ENCODE results near the gene EDARADD. TPM values are rescaled to one million over a fixed set of nuclear protein-coding genes. Genes with fewer than 3 reads are reported as not detected.
A peak's percentile ranks its signal among the peaks of the same experiment; 100 is the strongest.

EDARADD gene
- total RNA-seq, 1 experiment from 2014 or later = 3.8 TPM

DNA sequence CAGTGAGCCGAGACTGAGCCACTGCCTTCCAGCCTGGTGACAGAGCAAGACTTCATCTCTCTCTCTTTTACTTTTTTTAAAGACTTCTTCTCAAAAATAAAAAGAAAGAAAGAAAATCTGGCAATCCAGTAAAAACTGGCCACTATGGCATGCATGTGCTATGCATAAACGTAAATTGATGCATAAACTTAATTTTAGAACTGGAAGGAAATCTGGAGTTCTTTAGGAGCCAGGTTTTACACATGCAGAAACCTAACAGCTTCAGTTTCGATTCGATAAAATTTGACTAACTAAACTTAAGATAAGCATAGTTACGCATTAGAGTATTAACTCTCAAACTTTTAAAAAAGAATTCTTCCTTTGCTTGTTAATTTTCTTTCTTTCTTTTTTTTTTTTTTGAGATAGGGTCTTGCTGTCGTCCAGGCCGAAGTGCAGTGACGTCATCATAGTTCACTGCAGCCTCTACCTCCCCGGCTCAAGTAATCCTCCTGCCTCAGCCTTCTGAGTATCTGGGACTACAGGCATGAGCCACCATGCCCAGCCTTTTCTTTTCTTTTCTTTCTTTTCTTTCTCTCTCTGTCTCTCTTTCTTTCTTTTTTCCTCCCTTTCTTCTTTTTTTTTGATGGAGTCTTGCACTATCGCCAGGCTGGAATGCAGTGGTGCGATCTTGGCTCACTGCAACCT is 117.8 kb downstream of the EDARADD start:
- no peak for DNase-seq (ENCODE audit: low read depth)

DNA sequence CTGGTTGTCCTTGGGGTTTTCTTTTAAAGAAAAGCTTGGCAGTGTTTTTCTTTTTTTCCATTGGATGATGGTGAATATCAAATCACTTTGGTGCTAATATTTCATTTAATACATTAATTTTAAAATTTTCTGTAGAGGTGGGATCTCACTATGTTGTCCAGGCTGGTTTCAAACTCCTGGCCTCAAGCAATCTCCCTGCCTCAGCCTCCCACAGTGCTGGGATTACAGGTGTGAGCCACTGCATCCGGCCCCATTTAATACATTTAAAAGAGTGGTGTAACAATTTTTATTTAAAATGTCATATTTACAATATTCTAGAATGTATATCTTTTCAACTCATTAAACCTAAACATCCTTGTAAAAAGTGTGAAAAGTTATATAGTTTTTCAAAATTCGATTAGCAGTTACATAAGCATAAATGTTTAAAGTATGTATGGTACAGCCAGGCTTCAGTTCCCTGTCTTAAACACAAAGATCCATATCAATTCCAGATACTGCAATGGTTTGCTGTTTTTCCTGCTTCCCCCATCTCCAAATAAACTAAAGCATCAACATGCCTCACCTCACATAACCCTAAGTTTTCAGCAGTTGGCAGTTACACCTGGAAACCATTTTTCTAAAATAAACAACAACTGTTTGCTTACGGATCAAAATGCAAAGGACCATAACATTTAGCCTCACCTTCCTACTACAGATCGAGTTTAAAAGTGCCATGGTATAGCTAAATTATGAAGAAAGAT is 120.8 kb downstream of the EDARADD start:
- DNase-seq (ENCODE audit: low read depth) = no peak

DNA sequence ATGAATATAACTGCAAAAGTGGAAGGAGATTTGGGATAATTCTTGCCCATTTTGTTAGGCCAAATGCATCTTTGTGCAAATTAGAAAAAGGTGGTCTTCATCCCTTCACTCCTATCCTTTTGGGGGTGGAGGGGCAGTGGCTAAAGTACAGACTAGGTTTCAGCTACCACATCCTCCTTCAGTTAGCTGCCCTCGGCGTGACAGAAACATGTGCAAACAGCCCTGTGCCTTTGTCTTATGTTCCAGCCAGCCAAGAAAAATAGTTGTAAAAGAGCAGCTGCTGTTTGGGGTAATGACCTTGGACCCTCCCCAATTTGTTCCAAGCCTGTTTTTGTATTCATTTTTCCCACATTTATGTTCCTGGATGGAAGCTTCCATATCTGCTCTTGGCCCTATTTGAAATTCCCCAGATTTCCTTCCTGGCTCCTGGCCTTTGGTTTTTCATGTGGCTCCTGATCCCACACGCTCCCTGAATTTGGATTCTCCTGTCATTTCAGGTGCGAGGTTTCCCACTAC is 121.4 kb downstream of the EDARADD start:
- no peak for DNase-seq (ENCODE audit: low read depth)

DNA sequence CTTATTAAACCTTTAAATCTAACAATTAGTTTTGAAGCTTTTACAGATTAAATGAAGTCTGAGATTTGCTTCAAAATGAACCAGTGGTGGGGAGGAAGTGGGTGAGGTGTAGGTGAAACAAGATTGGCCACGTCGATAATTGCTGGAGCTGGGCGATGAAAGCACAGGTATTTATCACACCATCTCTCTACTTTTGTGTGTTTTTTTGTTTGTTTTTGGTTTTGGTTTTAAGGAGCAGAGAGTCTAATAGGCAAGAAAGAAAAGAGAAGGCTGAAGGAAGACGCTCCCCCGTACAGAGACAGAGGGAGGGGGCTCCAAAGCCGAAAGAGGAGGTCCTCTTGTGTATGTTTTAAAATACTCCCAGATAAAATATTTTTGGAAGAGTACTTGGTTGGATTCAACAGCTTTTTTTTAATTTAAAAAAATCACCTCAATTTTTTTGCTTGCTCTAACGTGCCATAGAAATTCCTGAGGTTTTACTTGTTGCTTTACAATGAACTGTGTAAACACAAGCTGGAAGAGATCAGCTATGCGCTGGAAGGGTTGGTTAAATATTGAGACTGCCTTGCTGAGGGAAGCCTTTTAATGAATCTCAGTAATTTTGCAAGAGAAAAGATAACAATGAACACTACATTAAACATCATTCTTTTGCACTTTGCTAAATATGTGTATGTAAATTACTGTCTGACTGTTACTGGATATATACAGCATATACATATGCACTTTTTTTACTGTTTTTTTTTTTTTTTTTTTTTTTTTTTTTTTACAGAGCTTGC is 123.0 kb downstream of the EDARADD start:
- DNase-seq (ENCODE audit: low read depth) = peak; percentile 23

DNA sequence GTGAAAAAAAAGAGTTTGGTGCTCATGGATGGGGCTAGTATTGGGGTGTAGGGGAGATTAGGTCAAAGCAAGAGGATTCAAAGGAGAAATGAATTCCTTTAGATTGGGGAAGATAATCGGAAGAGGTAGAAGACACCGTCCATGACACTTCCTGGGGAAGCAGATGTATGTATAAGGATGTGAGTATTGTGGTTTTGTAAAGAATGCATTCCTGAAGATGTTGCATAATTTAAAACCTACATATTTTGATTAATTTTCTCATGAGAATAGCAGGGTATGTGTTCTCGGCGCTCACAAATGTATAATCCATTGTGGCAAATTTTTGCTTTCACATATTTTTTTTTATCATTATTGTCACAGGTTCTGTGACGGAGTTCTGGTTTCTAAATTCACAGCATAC is 124.2 kb downstream of the EDARADD start:
- no peak for DNase-seq (ENCODE audit: low read depth)

DNA sequence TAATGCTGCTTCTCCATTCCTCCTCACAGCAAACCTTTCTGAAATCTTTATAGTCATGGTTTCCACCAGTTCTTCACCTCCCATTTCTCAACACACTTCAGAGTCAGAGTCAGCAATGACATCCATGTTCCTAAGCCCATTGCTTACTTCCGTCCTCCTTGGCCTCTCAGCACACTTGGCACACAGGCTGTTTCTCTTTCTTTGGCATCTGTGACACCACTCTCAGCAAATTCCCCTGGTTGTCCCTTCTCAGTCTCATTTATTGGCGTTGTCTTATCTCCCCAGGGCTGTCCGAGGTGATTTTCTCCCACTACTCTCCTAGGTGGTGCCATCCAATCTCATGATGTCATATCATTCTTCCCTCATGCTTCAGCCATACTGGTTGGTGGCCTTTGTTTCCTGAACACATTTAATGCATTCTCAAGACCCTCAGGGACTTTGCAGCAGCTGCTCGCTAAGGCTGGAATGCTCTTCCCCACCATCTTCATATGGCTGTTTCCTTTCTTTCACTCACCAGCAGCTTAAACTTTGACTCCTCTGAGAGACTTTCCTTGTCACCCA is 126.4 kb downstream of the EDARADD start:
- DNase-seq (ENCODE audit: low read depth) = no peak

DNA sequence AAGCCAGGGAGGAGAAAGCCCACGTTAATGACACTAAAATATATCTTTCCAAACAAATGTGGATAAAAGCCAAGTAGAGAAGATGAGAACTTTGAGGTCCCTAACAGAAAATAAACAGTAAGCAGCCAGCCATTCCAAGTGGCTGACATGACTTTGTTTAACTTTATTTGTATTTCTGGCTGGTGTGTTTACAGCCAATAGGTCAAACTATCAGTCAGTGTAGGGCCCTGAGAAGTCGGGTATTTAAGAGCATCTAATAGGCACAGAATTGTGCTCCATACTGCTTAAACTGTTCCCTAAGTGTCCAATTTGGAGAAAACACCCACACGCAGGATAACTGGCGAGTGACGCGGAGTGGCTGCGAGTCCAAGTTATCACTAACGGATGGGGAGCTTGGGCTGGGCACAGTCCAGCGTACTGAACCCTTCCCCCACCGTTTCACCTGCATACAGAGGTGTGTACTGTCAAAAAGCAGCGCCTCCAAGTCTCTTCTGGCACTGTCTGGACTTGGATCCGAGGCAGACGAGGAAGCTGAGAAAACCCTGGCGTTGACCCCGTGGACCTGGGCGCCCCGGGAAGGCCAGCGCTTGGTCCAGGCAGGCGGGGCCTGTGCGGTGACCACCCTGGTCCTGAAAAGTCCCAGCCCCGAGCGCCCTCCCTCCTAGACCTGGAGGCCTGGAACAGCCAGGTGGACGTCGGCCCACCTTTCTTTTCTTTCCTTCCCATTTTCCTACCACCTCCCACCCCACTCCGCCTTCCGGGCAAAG is 129.0 kb downstream of the EDARADD start:
- DNase-seq (ENCODE audit: low read depth) = no peak

DNA sequence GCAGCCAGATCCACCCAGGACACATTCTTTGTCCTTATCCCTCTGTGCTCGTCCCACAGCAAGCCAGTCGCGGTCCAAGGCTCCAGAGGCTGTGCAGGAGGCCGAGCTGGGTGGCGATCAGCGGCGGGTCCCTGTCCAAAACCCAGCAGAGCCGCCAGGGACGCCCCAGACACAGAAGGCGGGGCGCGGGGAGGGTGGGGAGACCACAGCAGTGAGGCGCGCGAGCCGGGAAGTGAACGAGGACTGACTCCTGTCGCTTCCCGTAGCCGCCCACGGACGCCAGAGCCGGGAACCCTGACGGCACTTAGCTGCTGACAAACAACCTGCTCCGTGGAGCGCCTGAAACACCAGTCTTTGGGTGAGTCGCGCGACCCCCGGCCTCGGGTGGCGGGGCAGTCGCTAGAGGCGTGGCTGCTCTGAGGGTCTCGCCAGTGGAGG is 129.6 kb downstream of the EDARADD start, which contains the start of gene LGALS8:
Gene LGALS8, plus strand, starts transcription at position 279 of the 438 bp plus-strand sequence. CDS start 2,089 bp downstream, outside the sequence.
- peak; percentile 60 for DNase-seq (ENCODE audit: low read depth)

DNA sequence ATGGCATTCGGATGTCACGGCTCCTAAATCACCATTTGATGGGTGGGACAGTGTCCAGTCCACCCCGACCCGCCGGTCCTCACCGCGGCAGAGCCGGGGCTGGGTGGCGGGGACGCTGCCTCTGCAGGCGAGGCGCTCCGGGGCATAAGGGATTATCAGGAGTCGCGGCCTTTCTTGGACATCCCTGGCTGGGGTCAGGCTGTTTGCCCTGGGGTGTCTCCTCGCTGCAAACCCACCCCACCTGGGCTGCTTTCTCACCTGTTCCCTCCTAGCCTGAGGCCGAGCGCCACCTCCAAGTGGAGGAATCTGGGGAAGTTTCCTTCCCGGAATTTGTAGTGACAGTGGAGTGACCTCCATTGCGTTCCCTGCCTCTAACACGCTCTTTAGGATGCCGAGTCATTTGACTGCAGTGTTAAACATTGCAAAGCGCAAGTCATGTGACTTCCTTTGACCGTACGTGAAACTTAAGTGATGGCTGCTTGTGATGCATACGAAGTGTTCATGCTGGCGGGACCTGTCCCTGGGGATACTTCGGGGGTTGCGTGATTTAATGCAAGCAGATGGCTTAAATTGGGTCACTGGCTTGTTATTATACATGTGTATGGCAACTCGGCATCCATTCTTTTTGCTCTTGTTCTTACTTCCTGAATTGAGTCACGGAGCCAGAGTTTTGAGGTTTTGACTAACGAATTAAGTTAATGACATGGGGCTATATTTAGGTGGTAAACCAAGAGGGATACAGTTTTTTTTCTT is 130.2 kb downstream of the EDARADD start:
- DNase-seq (ENCODE audit: low read depth) = peak; percentile 60

DNA sequence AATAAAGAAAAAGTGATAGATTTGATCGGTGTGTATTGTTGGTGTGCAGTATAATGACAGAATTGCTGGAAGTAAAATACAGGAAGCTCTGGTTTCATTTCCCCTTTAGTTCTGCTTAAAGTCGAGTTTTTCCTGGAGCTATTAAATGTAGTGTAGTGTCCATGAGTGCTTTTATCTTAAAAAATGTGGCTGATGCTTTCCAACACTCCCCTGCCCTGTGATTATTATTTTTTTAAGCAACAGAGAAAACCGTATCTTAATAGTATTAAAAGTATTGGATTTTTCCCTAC is 130.8 kb downstream of the EDARADD start:
- DNase-seq (ENCODE audit: low read depth) = no peak

DNA sequence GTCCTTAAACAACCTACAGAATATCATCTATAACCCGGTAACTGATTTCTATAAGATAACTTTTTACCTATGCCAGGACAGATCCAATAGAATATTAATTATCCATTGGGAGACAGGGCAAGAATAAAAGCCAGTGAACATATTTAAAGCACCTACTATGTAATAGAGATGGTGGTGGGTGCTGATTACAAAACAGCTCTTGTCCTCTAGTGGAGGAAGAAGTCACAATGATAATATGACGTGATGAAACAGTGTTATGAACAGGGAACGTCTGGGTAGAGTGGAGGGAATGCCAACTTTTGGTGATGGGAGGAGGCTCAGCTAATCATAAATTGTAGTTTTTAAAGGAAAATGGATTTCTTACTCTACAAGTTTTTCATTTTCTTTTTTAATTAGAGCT is 132.0 kb downstream of the EDARADD start:
- no peak for DNase-seq (ENCODE audit: low read depth)

DNA sequence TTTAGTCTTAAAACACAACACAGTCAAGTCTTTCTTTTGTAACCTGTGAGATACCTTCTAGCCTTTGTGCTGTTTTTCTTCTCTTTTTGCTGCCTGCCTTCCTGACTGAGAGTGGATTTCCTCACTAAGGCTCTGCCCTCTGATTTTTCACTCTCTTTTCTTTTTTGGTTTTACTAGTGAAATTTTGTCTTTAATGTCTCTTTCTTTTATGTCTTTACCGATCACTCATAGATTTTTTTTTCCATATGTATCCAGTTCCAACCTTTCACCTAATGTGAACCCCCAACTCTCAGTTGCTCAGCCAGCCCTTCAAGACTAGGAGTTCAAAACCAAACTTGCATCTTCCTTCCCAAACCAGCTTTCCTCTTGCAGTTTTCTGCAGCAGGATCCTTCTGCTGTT is 136.2 kb downstream of the EDARADD start:
- DNase-seq (ENCODE audit: low read depth) = no peak

DNA sequence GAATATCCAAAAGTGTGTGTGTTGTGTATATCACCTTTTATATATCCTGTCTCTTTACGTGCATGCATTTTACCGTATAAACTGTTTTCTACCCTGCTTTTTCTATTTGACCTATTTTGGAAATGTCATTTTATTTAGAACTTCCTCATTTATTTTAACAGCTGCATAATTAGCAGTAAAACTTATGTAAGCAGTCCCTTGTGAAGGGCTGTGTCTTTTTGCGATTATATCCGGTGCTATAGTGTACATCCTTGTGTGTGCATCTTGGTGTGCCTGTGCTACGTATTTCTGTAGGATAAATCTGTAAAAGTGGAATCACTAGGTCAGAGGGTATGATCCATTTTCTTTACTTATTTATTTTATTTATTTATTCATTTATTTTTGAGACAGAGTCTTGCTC is 136.9 kb downstream of the EDARADD start:
- no peak for DNase-seq (ENCODE audit: low read depth)

DNA sequence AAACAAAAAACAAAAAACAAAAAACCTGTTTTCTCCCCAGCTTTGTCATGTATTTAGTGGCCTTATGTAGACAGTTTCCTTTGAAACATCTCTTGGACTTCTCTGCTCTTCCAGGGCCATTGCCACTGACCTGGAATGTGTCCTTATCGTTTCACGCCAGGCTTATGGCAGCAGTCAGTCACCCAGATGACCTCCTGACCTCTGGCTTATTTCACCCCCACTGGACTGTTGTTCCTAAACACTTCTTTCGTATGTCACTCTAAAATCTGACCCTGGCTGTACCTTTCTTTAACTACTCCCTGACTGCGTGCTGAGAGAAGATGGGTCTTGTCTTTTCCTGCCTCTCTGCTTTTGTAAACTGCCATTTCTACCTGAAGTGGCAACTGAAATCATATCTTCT is 138.8 kb downstream of the EDARADD start:
- DNase-seq (ENCODE audit: low read depth) = no peak

DNA sequence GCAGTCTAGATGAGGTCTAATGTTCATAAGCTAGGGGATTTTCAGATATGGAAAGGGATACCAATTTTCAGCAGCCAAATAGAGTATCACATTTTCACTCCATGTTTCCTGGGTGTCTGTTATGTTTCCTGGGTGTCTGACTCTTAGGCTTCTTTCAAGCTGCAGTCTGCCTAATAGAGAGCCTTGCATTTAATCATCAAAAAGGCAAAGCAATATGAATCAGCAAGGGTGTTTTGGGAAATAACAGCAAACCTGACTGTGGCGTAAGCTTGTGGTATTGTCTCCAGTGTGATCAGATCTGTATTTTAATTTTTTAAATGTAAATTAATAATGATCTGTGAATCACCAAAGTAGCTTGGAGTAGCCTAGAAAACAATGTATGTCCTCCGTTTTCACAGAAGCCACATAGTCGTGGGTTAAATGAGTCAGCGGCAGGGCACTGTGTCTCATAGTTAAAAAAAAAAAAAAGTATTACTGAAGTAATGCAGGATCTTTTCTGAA is 140.1 kb downstream of the EDARADD start:
- peak; percentile 87 for DNase-seq (ENCODE audit: low read depth)

Other genes starting within 250 kb of the EDARADD start
- gene ERO1B, start 112.3 kb upstream of the EDARADD start, total RNA-seq (2014; rRNA removed; shearing (Covaris generic)) = 2.2 and 2.6 TPM in 2 replicates
- 20.8 and 43.6 TPM in 2 replicates for gene LGALS8, start 129.7 kb downstream of the EDARADD start, total RNA-seq (2014; rRNA removed; shearing (Covaris generic))
- 38.6 and 42.8 TPM in 2 replicates for gene HEATR1, start 210.2 kb downstream of the EDARADD start, total RNA-seq (2014; rRNA removed; shearing (Covaris generic))

Data from HT1080 (cell line).